ENCODE results near the gene MAN2B1. TPM values are rescaled to one million over a fixed set of nuclear protein-coding genes. Genes with fewer than 3 reads are reported as not detected.

Gene MAN2B1
- total RNA-seq, 3 donors from 2014 or later, result 45.6 to 118 (median 49.0) TPM

DNA sequence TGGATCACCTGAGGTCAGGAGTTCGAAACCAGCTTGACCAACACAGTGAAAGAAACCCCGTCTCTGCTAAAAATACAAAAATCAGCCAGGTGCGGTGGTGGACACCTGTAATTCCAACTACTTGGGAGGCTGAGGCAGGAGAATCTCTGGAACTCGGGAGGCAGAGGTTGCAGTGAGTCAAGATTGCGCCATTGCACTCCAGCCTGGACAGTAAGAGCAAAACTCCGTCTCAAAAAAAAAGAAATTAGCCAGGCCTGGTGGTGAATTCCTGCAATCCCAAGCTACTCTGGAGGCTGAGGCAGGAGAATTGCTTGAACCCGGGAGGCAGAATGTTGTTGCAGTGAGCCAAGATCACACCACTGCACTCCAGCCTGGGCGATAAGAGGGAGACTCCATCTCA is 42.1 kb upstream of the MAN2B1 start:
- no peak overlapping the region for H3K4me3 ChIP-seq
- peaks cover 18% of the 10 kb centered on the region for H3K36me3 ChIP-seq
- DNase-seq (ENCODE audit: low spot score in 2 of 2), result no peak
- H3K4me1 ChIP-seq, result no peaks in the 10 kb centered on the region
- intact Hi-C loops (cut with DNase I; ENCODE audit: low total_unique reads), result no loop called here
- H3K9me3 ChIP-seq, result no peaks in the 10 kb centered on the region
- no peak overlapping the region for H3K27ac ChIP-seq
- TF ChIP-seq POLR2AphosphoS5 (IDR thresholded peaks at IDR 0.05) (no peak), POLR2A (IDR thresholded peaks at IDR 0.05) (no peak)
- TF ChIP-seq, protein P1, sequence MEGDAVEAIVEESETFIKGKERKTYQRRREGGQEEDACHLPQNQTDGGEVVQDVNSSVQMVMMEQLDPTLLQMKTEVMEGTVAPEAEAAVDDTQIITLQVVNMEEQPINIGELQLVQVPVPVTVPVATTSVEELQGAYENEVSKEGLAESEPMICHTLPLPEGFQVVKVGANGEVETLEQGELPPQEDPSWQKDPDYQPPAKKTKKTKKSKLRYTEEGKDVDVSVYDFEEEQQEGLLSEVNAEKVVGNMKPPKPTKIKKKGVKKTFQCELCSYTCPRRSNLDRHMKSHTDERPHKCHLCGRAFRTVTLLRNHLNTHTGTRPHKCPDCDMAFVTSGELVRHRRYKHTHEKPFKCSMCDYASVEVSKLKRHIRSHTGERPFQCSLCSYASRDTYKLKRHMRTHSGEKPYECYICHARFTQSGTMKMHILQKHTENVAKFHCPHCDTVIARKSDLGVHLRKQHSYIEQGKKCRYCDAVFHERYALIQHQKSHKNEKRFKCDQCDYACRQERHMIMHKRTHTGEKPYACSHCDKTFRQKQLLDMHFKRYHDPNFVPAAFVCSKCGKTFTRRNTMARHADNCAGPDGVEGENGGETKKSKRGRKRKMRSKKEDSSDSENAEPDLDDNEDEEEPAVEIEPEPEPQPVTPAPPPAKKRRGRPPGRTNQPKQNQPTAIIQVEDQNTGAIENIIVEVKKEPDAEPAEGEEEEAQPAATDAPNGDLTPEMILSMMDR (IDR thresholded peaks at IDR 0.05), result no peak
- H3K27me3 ChIP-seq, result no peaks in the 10 kb centered on the region

DNA sequence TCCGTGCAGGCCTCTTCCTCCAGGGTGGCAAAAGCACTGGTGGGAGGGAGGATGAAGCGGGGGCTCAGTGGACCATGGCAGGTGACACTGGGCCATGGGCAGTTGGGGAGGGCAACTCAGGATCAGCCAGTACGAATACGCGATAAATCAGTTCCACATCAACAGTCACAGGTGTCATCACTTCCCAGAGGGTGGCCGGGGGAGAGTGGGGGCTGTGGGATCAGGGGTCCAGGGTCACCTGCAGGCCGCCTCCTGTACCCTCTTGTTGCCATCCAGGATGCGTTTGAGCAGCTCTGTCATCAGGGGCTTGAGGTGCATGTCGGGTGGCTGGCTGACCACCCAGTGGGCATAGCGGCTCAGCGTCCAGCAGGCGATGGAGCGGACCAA is 39.8 kb upstream of the MAN2B1 start:
- Histone ChIP-seq H3K27me3 (no peaks in the 10 kb centered on the region), H3K4me3 (no peak overlapping the region), H3K36me3 (peaks cover 28% of the 10 kb centered on the region), H3K4me1 (no peaks in the 10 kb centered on the region), H3K27ac (no peak overlapping the region), H3K9me3 (no peaks in the 10 kb centered on the region)
- no peak for DNase-seq (ENCODE audit: low spot score in 2 of 2)
- intact Hi-C loops (cut with DNase I; ENCODE audit: low total_unique reads), result no loop called here
- TF ChIP-seq, protein P1 (IDR thresholded peaks at IDR 0.05), result no peak
- TF ChIP-seq POLR2AphosphoS5 (IDR thresholded peaks at IDR 0.05), result no peak
- TF ChIP-seq POLR2A (IDR thresholded peaks at IDR 0.05), result no peak

DNA sequence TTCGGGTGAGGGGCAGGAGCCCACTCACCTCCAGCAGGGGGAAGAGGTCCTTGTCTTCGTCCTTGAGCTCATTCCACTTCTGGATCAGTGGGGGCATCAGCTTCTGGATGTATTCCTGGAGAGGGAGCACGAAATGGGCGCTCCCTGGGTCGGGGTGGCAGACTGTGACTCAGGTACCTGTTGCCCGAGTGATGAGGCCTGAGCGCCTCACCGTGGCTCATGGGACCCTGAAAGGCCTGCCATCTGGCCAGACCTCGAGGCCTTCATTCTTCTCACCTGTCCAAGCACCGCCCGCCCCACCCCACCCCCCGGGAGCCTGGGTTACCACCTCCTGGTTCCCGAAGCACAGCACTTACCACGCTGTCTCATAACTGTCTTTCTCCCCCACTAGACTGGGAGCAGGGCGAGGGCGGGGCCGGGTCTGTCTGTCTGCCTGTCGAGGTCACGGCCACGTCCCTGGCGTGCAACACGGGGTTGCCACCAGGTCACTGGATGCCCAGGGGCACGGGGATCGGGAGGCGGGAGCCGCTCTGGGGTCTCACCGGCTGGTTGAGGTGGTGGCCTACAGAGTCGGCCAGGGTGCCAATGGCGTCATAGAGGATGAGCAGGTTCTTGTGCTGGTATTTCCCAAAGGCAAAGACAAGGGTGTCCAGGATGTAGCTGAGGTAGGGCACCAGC is 39.3 kb upstream of the MAN2B1 start:
- Histone ChIP-seq H3K4me3 (no peak overlapping the region), H3K36me3 (peaks cover 33% of the 10 kb centered on the region), H3K27me3 (no peaks in the 10 kb centered on the region), H3K27ac (no peak overlapping the region), H3K9me3 (no peaks in the 10 kb centered on the region), H3K4me1 (no peaks in the 10 kb centered on the region)
- DNase-seq (ENCODE audit: low spot score in 2 of 2), result no peak
- no peak for TF ChIP-seq POLR2A (IDR thresholded peaks at IDR 0.05)
- no peak for TF ChIP-seq POLR2AphosphoS5 (IDR thresholded peaks at IDR 0.05)
- TF ChIP-seq, protein P1 (IDR thresholded peaks at IDR 0.05), result no peak
- intact Hi-C loops (cut with DNase I; ENCODE audit: low total_unique reads), result no loop called here

DNA sequence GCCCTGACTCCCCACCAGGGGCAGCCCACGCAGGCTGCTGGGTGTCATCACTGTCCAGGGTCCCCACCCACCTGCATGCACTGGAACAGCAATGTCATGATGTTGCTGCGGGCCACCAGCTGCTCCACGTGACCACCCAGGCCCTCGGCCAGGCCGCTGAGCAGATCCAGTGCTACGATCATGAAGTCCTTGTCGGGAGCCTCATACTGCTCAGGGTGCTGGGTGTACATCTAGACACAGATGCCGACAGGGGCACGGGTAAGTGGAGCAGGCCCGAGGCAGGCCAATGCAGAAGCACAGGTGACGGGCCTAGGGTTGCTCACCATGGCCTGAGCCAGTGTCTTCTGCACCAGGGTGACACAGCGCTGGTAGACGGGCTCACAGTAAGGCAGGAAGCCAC is 38.6 kb upstream of the MAN2B1 start:
- no peak for DNase-seq (ENCODE audit: low spot score in 2 of 2)
- H3K36me3 ChIP-seq, result peaks cover 36% of the 10 kb centered on the region
- intact Hi-C loops (cut with DNase I; ENCODE audit: low total_unique reads), result no loop called here

DNA sequence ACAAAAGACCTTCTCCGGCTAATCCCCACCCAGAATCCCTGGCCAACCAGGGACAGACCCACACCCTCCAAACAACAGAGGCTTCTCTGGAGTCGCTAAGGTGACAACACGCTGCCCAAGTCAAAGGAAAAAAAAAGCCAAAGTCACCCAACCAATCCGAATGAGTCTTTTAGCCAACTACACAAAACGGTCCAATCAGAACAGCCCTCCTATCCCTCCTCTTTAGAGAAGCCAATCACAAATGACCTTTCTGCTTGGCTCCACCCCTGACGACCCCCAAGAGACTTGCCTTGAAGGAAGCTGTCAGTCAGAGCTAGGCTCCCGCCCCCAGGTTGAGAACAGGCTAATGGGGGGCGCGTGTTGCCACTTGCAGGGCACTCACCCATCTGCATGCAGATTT is 36.5 kb upstream of the MAN2B1 start:
- TF ChIP-seq POLR2A (IDR thresholded peaks at IDR 0.05) (no peak), POLR2AphosphoS5 (IDR thresholded peaks at IDR 0.05) (no peak)
- TF ChIP-seq, protein P1 (IDR thresholded peaks at IDR 0.05), result no peak
- Histone ChIP-seq H3K4me3 (no peak overlapping the region), H3K27me3 (no peaks in the 10 kb centered on the region), H3K36me3 (peaks cover 36% of the 10 kb centered on the region), H3K27ac (no peak overlapping the region), H3K9me3 (no peaks in the 10 kb centered on the region), H3K4me1 (no peaks in the 10 kb centered on the region)
- intact Hi-C loops (cut with DNase I; ENCODE audit: low total_unique reads), result no loop called here
- DNase-seq (ENCODE audit: low spot score in 2 of 2), result no peak

More for the DNA sequence above, 38.6 kb upstream of the MAN2B1 start:
- Histone ChIP-seq H3K4me1 (no peaks in the 10 kb centered on the region), H3K27me3 (no peaks in the 10 kb centered on the region), H3K9me3 (no peaks in the 10 kb centered on the region), H3K4me3 (no peak overlapping the region), H3K27ac (no peak overlapping the region)
- no peak for TF ChIP-seq POLR2AphosphoS5 (IDR thresholded peaks at IDR 0.05)
- TF ChIP-seq, protein P1 (IDR thresholded peaks at IDR 0.05), result no peak
- TF ChIP-seq POLR2A (IDR thresholded peaks at IDR 0.05), result no peak
